WTC11 (cell line): Measurements from ENCODE around the gene COBL.

Experiments
- CTCF ChIP-seq: fragments of 200-600 bp; IDR thresholded peaks from 2 replicates; pipeline ENCODE4 v1.8.0; 2022; ENCODE audit warnings: antibody characterized with exemption
- HMGA2 ChIP-seq: fragments of 250-450 bp; sonication (Bioruptor Pico); IDR thresholded peaks from 2 replicates; pipeline ENCODE4 v1.4.0; 2021; ENCODE audit warnings: mild to moderate bottlenecking, moderate library complexity
- PRDM15 ChIP-seq: sonication (generic); formaldehyde crosslinking; IDR thresholded peaks from 2 replicates; pipeline ENCODE4 v1.8.0; 2022; ENCODE audit warnings: missing genetic modification reagents
- STAT6 ChIP-seq: sonication (generic); formaldehyde crosslinking; conservative IDR thresholded peaks from 2 replicates; pipeline ENCODE4 v1.8.1; 2023; ENCODE audit warnings: mild to moderate bottlenecking, low read depth, missing genetic modification reagents, moderate library complexity
- TEAD4 ChIP-seq: sonication (generic); formaldehyde crosslinking; IDR thresholded peaks from 2 replicates; pipeline ENCODE4 v1.8.0; 2022; ENCODE audit warnings: mild to moderate bottlenecking, missing genetic modification reagents
- USF2 ChIP-seq: sonication (generic); formaldehyde crosslinking; IDR thresholded peaks from 2 replicates; pipeline ENCODE4 v1.8.1; 2023; ENCODE audit warnings: mild to moderate bottlenecking, missing genetic modification reagents, moderate library complexity

GRCh38 chr7:51146816-51147586 is 169.6 kb downstream of the COBL start:
- no peak for TF ChIP-seq USF2
- no peak for TF ChIP-seq CTCF
- TF ChIP-seq STAT6 (CRISPR knock-in tag): no peak
- no peak for TF ChIP-seq TEAD4 (CRISPR knock-in tag)
- TF ChIP-seq HMGA2: no peak
- TF ChIP-seq PRDM15 (CRISPR knock-in tag): no peak
